Keratinocyte (primary cell): ENCODE data around the gene GRWD1. TPM values are rescaled to one million over a fixed set of nuclear protein-coding genes. Genes with fewer than 3 reads are reported as not detected.

ENCODE experiments used
- DNase-seq: peaks from one replicate; pipeline ENCODE4 v3.0.0-alpha.2; 2011; ENCODE audit warnings: low read depth, missing footprints, low spot score
- FAIRE-seq: peaks from 2 replicates; lab custom pipeline; 2011; peaks lifted over from hg19 to GRCh38; lab: Jason Lieb, UNC
- H2AFZ ChIP-seq: 2 replicates; pipeline ENCODE4 v1.6.0; 2012; ENCODE audit warnings: low read length, control low read depth, inconsistent platforms; ENCODE audit not compliant: control insufficient read depth
- H3K27ac ChIP-seq: 2 replicates; pipeline ENCODE4 v1.5.1; 2011; ENCODE audit warnings: low read length; ENCODE audit not compliant: control insufficient read depth, insufficient read depth
- H3K27me3 ChIP-seq: 3 replicates; pipeline ENCODE4 v1.6.0; 2011; ENCODE audit warnings: low read length; ENCODE audit not compliant: control insufficient read depth, insufficient read depth; ENCODE audit errors: extremely low read depth
- H3K36me3 ChIP-seq, 2 experiments: 2 replicates in 1 of 2; 3 replicates in 1 of 2; pipeline ENCODE4 v1.5.1; 2011; ENCODE audit warnings: low read length in 2 of 2, mild to moderate bottlenecking in 1 of 2; ENCODE audit not compliant: control insufficient read depth in 2 of 2, insufficient read depth in 2 of 2; ENCODE audit errors: extremely low read depth in 1 of 2
- H3K4me1 ChIP-seq: 3 replicates; pipeline ENCODE4 v1.5.1; 2011; ENCODE audit warnings: low read length; ENCODE audit not compliant: control insufficient read depth, insufficient read depth; ENCODE audit errors: extremely low read depth
- H3K4me2 ChIP-seq: 3 replicates; pipeline ENCODE4 v1.6.0; 2011; ENCODE audit warnings: low read depth, low read length; ENCODE audit not compliant: control insufficient read depth, insufficient read depth; ENCODE audit errors: extremely low read depth
- H3K4me3 ChIP-seq, 3 experiments: fragments of 200-600 bp in 1 of 3; sonication (generic) in 1 of 3; 2 replicates in 2 of 3; 3 replicates in 1 of 3; pipeline ENCODE4 v1.5.1; 2011 to 2016; ENCODE audit warnings: low read length in 3 of 3, mild to moderate bottlenecking in 3 of 3, control low read depth in 2 of 3, inconsistent platforms in 1 of 3, low read depth in 1 of 3, mixed read lengths in 1 of 3, mixed run types in 1 of 3, moderate library complexity in 1 of 3; ENCODE audit not compliant: control insufficient read depth in 2 of 3, insufficient read depth in 2 of 3; ENCODE audit errors: extremely low read depth in 1 of 3
- H3K79me2 ChIP-seq: 2 replicates; pipeline ENCODE4 v1.6.0; 2012; ENCODE audit warnings: low read length; ENCODE audit not compliant: control insufficient read depth, insufficient read depth
- H3K9ac ChIP-seq: 3 replicates; pipeline ENCODE4 v1.6.0; 2011; ENCODE audit warnings: low read length; ENCODE audit not compliant: control insufficient read depth, insufficient read depth; ENCODE audit errors: extremely low read depth
- H3K9me1 ChIP-seq: 3 replicates; pipeline ENCODE4 v1.6.0; 2011; ENCODE audit warnings: low read length; ENCODE audit not compliant: control insufficient read depth, insufficient read depth; ENCODE audit errors: extremely low read depth
- H3K9me3 ChIP-seq: 2 replicates; pipeline ENCODE4 v1.5.1; 2012; ENCODE audit warnings: low read depth, low read length; ENCODE audit not compliant: control insufficient read depth
- H4K20me1 ChIP-seq: 3 replicates; pipeline ENCODE4 v1.6.0; 2011; ENCODE audit warnings: low read length; ENCODE audit not compliant: control insufficient read depth, insufficient read depth; ENCODE audit errors: extremely low read depth
- CTCF ChIP-seq, 3 experiments: IDR thresholded peaks in 1 of 3; conservative IDR thresholded peaks in 1 of 3; optimal IDR thresholded peaks in 1 of 3; 2 replicates in 2 of 3; 3 replicates in 1 of 3; pipeline versions ENCODE3 to v1.5.1; 2011; ENCODE audit warnings: low read length in 3 of 3, mild to moderate bottlenecking in 3 of 3, moderate library complexity in 2 of 3, control low read depth in 1 of 3, inconsistent platforms in 1 of 3; ENCODE audit not compliant: insufficient read depth in 2 of 3; ENCODE audit errors: extremely low read depth in 1 of 3
- EZH2 ChIP-seq: IDR thresholded peaks from one replicate; pipeline ENCODE4 v1.6.1; 2012; ENCODE audit warnings: inconsistent platforms, mild to moderate bottlenecking, low read length, moderate library complexity
- dilution Hi-C: fragments of 300-500 bp; cut with MboI; formaldehyde crosslinking; loops from one replicate; pipeline ENCODE4 v1.7.0; 2020; ENCODE audit warnings: low sequenced_read_pairs; ENCODE audit not compliant: extremely low pct_ligation_motif_present
- polyA plus RNA-seq, 5 experiments: library from polyadenylated mRNA; depleted of rRNA in 3 of 5; stranded (reverse) in 3 of 5; stranded (forward) in 1 of 5; unstranded in 1 of 5; fragments of >200 nt; gene quantifications; 1 replicate in 1 of 5; 2 replicates in 3 of 5; 3 replicates in 1 of 5; pipeline versions ENCODE4 v1.2.1 to v1.2.3, GENCODE V29; 2011 to 2012; ENCODE audit warnings: missing spikeins in 2 of 5, low read depth in 1 of 5, low replicate concordance in 1 of 5

The GRWD1 gene
- polyA plus RNA-seq, 1 donor (not counting 4 experiments of a cell fraction or from before 2014, with no cell fraction given): 26.1 TPM

GRCh38 chr19:48448563-48448962, 2.8 kb downstream of the GRWD1 start:
- Histone ChIP-seq H2AFZ (no peak overlapping the region), H3K9me3 (no peaks in the 10 kb centered on the region), H3K9me1 (no peaks in the 10 kb centered on the region), H3K4me1 (peaks cover 19% of the 10 kb centered on the region), H3K9ac (no peak overlapping the region), H3K27ac (no peak overlapping the region), H4K20me1 (peaks cover 3% of the 10 kb centered on the region), H3K36me3 (peaks cover 31 to 38% of the 10 kb centered on the region in 2 experiments), H3K27me3 (peaks cover 12% of the 10 kb centered on the region), H3K4me2 (no peak overlapping the region), H3K4me3 (no peak overlapping the region), H3K79me2 (peaks cover 33% of the 10 kb centered on the region)
- FAIRE-seq: no peak
- DNase-seq: no peak
- dilution Hi-C loops: no loop called here
- TF ChIP-seq CTCF (optimal IDR thresholded peaks at IDR 0.05 in 1 of 3, IDR thresholded peaks at IDR 0.05 in 1 of 3, conservative IDR thresholded peaks at IDR 0.05 in 1 of 3; ENCODE audit: extremely low read depth in 1 of 3, insufficient read depth in 2 of 3, low read length in 3 of 3) (no peak), EZH2 (no peak)

GRCh38 chr19:48450441-48450840, 4.7 kb downstream of the GRWD1 start:
- Histone ChIP-seq H4K20me1 (peaks cover 3% of the 10 kb centered on the region), H3K79me2 (peaks cover 40% of the 10 kb centered on the region), H3K27ac (no peak overlapping the region), H3K4me3 (no peak overlapping the region), H3K9me1 (no peaks in the 10 kb centered on the region), H3K9me3 (no peaks in the 10 kb centered on the region), H2AFZ (no peak overlapping the region), H3K4me1 (peaks cover 4% of the 10 kb centered on the region), H3K36me3 (peaks cover 31 to 48% of the 10 kb centered on the region in 2 experiments), H3K4me2 (no peak overlapping the region), H3K9ac (no peak overlapping the region), H3K27me3 (no peaks in the 10 kb centered on the region)
- FAIRE-seq (no peak), DNase-seq (no peak)
- no peak for TF ChIP-seq EZH2
- no peak for TF ChIP-seq CTCF (optimal IDR thresholded peaks at IDR 0.05 in 1 of 3, IDR thresholded peaks at IDR 0.05 in 1 of 3, conservative IDR thresholded peaks at IDR 0.05 in 1 of 3; ENCODE audit: extremely low read depth in 1 of 3, insufficient read depth in 2 of 3, low read length in 3 of 3)
- dilution Hi-C loops: no loop called here
